Measurements from ENCODE around the gene MMRN2.

GRCh38 chr10:86968994-86969355 lies 11.6 kb upstream of the MMRN2 start:
- TF ChIP-seq CTCF (IDR thresholded peaks at IDR 0.05), result no peak
- TF ChIP-seq POLR2A (IDR thresholded peaks at IDR 0.05), result no peak

Measured in breast epithelium (tissue), 3 donors.